GM18517 (cell line): ENCODE measurements around the gene KLHL28.

Source experiments
- ATAC-seq: cut with Tn5 transposase; IDR thresholded peaks from one replicate; pipeline ENCODE4 v1.9.1; 2021; ENCODE audit warnings: mild to moderate bottlenecking, moderate library complexity; ENCODE audit not compliant: unreplicated experiment

The KLHL28 gene, protein sequence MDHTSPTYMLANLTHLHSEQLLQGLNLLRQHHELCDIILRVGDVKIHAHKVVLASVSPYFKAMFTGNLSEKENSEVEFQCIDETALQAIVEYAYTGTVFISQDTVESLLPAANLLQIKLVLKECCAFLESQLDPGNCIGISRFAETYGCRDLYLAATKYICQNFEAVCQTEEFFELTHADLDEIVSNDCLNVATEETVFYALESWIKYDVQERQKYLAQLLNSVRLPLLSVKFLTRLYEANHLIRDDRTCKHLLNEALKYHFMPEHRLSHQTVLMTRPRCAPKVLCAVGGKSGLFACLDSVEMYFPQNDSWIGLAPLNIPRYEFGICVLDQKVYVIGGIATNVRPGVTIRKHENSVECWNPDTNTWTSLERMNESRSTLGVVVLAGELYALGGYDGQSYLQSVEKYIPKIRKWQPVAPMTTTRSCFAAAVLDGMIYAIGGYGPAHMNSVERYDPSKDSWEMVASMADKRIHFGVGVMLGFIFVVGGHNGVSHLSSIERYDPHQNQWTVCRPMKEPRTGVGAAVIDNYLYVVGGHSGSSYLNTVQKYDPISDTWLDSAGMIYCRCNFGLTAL

DNA sequence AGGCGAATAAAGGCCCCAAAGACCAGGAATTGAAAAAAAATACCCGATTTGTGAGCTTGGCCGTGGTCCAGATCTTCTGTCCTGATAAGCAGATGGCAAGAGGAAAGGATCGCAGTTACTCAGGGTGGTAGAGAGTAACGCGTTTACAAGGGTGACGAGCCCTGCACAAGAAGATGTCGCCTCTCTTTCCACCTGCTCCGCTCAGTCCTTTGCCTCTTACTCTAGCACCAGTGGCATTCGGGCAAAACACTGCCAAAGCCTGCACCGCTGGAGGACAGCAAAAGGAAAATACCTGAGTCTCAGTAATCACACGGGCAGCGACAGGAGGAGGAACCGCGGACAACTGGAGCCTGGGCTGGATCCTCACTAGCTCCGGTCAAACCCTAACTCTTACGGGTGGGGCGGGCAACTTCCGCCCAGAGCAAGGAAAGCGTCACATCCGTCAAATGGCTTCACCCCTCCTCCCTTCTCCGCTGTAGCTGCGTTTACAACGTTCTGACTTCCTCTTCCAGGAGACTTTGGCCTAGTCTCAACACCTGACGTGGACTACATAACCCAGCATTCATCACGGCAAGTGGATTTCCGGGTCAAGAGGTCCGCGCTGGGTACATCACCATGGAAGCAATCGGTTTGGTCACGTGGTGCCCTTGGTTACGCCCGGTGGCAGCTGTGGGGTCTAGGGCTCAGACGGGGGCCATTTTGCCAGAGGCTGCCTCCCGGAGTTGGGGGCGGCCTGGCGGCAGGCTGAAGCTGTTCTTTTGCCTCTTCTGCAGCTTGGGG, at the start of gene KLHL28, which contains the start of gene TOGARAM1:
Gene KLHL28, minus strand, starts transcription at position 394 of the 780 bp plus-strand sequence. CDS start 16,019 bp downstream, outside the sequence.
Gene TOGARAM1, plus strand, starts transcription at position 637 of the 780 bp plus-strand sequence. CDS start 232 bp downstream, outside the sequence.
- peak; percentile 93 for ATAC-seq

DNA sequence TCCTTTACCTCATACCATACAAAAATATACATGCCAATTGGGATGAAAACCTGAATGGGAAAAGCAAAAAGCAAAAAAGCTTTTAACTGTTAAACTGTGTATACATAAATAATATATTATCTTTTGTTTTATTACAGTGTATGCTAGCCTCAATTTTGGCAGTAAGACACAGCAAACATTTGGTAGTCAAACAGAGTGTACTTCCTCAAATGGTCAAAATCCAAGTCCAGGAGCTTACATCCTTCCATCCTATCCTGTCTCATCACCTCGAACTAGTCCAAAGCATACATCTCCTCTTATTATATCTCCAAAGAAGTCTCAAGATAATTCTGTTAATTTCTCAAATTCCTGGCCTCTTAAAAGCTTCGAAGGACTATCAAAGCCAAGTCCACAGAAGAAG, 42.2 kb upstream of the KLHL28 start:
- ATAC-seq, result no peak

DNA sequence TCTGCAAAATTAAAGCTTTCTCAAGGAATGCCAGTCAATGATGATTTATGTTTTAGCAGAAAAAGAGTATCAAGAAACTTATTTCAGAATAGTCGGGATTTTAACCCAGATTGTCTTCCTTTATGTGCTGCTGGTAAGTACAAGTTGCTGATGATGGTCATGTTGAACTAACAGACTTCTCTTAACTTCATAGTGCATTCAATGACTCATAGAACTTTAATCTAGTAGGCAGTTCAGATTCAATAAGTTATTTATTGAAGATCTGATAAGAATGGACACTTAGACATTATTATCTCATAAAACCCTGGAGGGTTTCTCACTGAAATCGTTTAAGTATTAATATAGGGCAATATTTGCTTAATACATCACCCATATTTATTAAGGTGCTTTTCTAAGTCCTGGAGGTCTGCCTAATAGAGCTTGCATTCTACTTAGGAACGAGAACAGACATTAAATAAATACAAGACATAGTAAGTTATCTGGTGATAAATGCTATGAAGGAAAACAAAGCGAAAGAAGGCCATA, 34.1 kb upstream of the KLHL28 start:
- no peak for ATAC-seq

DNA sequence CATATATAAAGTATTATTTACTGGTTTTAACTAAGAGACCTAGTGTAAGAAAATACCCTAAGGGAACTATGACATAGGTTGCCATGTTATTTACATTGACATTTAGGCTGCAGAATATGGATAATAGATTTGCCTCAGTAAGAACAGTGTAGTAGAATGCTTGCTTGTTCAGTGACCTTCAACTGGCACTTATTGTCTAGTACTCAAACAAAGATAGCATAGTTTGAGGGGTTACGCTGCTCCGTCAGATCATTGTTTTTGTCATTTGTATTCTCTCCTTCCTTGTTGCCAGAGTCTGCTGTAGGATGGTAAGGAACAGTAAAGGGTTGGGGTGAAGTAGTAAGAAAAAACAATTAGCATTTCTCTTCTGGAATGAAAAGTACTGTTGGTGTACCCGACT, 33.4 kb upstream of the KLHL28 start:
- ATAC-seq, result no peak

DNA sequence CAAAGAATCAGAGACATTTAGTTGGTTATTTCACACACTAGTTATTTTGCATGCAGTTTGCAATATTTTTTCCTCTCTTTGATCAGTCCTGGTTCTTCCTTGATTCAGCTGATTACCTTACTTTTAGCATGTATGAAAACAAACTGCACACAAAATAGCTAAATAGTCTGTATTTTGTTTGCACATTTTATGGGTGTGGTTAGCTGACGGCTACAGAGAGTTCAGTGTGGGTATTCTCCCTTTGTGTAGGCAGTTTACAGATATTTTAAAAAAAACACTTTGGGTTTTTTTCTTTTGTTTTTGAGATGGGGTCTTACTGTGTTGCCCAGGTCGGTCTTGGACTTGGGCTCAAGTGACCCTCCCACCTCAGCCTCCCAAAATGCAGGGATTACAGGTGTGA, 28.8 kb upstream of the KLHL28 start:
- ATAC-seq, result no peak

DNA sequence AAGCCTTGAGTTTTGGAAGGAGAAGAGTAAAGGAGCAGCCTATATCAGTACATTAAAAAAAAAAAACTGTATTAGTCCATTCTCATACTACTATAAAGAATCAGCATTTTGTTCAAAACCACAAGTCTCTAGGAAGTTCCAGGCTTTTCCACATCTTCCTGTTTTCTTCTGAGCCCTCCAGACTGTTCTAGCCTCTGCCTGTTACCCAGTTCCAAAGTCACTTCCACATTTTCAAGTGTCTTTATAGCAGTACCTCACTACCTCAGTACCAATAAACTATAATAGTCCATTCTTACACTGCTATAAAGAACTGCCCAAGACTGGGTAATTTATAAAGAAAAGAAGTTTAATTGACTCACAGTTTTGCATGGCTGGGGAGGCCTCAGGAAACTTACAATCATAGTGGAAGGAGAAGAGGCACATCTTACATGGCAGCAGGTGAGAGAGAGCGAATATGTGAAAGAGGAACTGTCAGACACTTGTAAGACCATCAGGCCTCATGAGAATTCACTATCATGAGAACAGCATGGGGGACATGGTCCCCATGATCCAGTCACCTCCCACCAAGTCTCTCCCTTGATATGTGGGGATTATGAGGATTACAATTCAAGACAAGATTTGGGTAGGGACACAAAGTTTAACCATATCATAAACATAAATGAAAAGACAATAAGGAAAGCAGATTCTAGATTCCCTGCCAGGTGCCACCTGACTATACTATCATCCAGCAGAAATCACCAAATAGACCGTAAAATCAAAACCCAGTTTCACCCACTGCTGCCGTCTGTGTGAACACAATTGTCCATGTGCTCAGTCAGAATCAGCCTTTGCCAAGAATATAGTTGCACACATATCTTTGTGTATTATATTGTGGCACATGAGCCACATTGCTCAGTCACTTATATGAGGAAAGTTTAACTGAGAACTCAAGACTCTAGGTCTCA, 28.0 kb upstream of the KLHL28 start:
- ATAC-seq, result no peak

DNA sequence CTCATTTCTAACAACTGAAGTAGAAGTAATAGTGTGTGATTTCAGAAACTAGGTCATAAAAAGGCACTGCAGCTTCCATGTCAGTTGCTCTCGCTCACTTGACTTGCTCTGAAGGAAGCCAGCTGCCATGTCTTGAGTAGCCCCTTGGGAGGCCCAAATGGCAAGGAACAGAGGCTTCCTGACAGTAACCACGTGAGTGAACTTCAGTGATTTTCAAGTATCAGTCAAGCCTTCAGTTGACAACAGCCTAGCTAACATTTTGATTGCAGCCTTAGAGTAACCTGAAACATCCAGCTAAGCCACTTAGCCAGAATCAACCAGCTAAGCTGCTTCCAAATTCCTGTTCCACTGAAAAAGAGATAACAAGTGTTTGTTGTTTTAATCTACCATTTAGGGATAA, 26.9 kb upstream of the KLHL28 start:
- no peak for ATAC-seq

DNA sequence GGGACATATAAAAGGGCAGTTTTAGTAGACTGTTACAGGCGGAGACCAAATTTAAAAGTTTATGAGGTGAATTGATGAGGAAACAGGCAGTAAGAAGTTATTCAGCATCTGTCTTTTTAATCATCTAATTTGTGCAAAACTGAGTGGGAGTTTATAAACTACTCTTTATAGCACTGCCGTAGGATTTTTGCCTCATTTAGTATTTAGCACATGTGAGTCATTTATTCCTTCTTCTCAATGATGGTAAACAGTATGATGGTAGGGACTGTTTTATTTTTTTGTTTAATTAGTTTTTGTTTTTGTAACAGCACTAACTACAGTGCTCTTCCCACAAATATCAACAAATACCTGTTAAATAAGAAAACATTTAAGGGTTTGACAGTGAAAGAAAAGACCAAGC, 20.8 kb upstream of the KLHL28 start:
- no peak for ATAC-seq

DNA sequence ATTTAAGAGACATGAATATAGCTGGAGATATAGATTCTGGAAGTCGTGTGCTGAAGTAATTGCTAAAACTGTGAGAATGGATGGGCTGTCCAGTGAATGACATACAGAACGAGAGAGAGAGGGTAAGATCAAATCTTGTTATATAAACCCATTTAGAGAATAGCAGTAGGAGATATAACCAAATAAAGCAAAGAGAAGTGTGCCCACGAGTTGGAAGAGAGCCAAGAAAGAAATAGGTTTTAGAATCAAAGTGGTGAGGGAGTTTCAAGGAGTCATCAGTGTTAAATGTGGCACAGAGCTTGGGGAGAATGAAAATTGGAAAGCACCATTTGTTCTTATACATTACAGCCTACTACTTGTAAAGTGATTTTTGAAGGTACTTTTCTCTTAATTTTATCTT, 19.5 kb upstream of the KLHL28 start:
- no peak for ATAC-seq

DNA sequence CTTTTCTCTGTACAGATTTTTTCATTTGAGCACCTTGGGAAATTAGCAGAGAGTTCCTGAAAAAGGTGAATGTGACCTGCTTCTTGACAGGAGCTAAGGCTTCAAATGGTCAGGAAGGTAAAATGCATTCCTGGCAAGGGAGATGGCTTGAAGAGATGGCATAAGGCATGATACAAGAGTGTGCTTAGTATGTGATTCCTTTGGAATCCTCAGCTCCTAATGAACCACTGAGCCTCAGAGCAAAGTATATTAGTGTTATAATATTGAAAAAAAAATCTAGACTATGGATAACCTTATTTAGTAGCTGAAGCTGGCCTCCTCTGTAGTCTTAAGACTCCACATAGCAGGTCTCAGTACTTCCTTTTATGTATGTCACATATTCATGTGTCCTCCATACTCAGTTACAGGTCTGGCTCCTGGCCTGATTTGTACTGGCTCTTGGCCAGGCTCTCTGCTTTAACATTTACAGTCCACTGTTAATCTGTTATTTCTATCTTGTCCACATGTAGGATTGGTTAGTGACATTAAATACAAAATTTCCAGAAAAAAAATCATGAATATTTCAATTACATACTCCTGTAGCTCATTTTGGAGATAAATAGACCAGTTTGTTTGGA, 18.1 kb upstream of the KLHL28 start:
- ATAC-seq, result no peak

DNA sequence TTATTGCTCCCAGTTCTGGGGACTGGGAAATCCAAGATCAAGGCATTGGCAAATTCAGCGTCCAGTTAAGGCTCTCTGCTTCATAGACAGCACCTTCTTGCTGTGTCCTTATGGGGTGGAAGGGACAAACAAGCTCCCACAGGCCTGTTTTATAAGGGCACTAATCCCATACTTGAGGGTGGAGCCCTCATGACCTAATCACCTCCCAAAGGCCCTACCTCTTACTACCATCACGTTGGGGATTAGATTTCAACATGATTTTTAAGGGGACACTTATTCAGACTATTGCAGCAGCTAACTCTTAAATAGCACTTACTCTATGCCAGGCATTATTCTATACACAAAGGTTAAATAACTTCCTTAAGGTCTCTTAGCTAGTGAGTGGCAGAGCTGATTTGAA, 17.5 kb upstream of the KLHL28 start:
- ATAC-seq, result no peak

DNA sequence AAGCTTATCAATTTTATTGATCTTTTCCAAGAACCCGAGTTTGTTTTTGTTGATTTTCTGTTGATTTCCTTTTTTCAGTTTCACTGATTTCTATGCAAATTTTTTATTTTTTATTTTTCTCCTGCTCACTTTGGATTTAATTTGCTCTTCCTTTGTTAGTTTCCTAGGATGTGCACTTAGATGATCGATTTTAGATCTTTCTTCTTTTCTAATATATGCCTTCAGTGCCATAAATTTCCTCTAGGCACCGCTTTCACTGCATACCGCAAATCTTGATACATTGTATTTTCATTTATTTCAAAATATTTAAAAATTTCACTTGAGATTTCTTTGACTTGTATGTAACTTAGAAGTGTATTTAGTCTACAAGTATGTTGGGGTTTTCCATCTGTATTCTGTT, 9.7 kb upstream of the KLHL28 start:
- no peak for ATAC-seq

DNA sequence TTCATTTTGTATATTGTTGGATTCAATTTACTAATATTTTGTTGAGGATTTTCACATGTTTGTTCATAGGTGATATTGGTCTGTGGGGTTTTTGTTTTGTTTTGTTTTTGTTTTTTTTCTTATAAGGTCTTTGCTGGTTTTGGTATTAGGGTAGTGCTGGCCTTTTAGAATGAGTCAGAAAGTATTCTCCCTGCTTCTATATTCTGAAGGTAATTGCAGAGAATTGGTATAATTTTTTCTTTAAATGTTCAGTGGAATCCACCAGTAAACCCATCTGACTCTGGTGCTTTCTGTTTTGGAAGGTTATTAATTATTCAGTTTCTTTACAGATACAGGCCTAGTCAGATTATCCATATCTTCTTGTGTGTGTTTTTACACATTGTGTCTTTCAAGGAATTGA, 9.2 kb upstream of the KLHL28 start:
- no peak for ATAC-seq

DNA sequence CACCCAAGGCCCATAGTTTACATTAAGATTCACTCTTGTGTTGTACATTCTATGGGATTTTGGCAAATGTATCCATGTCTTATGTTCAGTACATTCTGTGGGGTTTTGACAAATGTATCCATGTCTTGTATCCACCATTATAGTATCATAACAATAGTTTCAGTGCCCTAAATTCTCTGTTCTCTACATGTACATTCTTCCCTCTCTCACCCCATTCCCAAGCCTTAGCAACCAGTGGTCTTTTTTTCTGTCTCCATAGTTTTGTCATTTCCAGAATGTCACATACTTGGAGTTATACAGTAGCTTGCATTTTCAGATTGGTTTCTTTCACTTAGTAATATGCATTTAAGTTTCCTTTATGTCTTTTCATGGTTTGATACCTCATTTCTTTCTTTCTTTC, 7.0 kb upstream of the KLHL28 start:
- no peak for ATAC-seq

DNA sequence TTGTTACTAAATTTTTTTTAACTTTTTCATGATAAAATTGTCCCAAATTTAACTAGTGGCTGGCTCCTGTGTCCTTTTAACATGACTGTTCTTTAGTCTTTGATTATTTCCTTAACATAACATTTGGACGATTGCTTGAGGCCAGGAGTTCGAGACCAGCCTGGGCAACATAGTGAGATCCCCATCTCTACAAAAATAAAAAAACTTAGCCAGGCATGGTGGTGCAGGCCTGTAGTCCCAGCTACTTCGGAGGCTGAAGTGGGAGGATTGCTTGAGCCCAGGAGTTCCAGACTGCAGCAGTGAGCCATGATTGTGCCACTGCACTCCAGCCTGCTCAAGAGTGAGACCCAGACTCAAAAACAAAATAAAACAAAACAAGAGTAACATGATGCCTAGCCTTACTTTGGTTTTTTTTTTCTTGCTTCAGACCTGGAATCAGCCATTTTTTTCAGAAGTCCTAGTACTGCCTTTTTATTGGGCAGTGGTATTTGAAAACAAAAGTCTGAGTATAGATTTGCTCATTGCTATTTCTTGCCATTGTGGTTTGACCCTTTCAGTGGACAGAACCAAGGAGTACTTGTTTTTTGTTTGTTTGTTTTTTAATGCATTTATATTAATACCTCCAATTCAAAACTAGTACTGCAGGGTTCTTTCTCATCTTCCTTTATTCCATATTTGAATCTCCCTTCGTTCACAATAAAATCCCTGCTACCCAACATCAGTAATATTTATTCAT, 5.0 kb upstream of the KLHL28 start:
- no peak for ATAC-seq

DNA sequence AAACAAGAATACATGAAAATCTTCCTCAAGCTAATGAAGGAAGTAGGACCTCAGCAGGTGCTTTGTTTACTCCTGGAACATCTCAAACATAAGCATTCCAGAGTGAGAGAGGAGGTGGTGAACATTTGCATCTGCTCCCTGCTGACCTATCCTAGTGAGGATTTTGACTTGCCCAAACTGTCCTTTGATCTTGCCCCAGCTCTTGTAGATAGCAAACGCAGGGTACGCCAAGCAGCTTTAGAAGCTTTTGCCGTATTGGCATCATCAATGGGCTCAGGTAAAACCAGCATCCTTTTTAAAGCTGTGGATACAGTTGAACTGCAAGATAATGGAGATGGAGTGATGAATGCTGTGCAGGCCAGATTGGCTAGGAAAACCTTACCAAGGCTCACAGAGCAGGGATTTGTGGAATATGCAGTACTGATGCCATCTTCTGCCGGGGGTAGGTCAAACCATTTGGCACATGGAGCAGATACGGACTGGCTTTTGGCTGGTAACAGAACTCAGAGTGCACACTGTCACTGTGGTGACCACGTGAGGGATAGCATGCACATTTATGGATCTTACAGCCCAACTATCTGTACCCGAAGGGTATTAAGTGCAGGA, 2.1 kb upstream of the KLHL28 start:
- ATAC-seq, result no peak

DNA sequence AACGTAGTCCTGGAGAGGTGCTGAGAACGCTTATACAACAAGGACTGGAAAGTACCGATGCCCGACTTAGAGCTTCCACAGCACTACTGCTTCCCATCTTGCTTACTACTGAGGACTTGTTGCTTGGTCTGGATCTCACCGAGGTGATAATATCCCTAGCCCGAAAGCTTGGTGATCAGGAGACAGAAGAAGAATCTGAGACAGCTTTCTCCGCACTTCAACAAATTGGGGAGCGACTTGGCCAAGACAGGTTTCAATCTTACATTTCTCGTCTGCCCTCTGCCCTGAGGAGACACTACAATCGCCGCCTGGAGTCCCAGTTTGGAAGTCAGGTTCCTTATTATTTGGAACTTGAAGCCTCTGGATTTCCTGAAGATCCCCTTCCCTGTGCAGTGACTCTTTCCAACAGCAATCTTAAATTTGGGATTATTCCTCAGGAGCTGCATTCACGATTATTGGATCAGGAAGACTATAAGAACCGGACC, 1.3 kb upstream of the KLHL28 start:
- ATAC-seq, result no peak

DNA sequence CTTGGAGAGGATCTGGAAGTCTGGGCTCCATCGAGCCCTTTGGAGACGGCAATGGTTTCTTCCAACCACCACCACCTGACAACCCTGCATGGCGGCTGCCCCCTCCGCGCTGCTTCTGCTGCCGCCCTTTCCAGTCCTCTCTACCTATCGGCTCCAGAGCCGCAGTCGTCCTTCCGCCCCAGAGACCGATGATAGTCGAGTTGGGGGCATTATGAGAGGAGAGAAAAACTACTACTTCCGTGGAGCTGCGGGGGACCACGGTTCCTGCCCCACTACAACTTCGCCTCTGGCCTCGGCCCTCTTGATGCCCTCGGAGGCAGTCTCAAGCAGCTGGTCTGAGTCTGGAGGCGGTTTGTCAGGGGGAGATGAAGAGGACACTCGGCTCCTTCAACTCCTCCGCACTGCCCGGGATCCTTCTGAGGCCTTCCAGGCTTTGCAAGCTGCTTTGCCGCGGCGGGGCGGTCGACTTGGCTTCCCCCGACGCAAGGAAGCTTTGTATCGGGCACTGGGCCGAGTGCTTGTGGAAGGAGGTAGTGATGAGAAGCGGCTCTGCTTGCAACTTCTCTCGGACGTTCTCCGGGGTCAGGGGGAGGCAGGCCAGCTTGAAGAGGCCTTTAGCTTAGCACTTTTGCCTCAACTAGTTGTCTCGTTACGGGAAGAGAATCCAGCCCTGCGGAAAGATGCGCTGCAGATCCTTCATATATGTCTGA, 742 bp upstream of the KLHL28 start:
- ATAC-seq, result peak; percentile 27
